DOHH2 (cell line): ENCODE measurements around the gene MPRIP.

Source experiments
- EZH2phosphoT487 ChIP-seq: fragments of 200-600 bp; sonication (generic); IDR thresholded peaks from 2 replicates; pipeline ENCODE4 v1.6.1; 2017; ENCODE audit warnings: borderline replicate concordance, mild to moderate bottlenecking, antibody characterized with exemption, low read length, moderate library complexity, mixed read lengths
- TF ChIP-seq, protein P1 (sequence below): fragments of 200-600 bp; sonication (generic); IDR thresholded peaks from one replicate; pipeline ENCODE4 v1.5.1; 2014; ENCODE audit warnings: antibody characterized with exemption, mild to moderate bottlenecking, low read depth, low read length; ENCODE audit not compliant: poor library complexity, severe bottlenecking

DNA sequence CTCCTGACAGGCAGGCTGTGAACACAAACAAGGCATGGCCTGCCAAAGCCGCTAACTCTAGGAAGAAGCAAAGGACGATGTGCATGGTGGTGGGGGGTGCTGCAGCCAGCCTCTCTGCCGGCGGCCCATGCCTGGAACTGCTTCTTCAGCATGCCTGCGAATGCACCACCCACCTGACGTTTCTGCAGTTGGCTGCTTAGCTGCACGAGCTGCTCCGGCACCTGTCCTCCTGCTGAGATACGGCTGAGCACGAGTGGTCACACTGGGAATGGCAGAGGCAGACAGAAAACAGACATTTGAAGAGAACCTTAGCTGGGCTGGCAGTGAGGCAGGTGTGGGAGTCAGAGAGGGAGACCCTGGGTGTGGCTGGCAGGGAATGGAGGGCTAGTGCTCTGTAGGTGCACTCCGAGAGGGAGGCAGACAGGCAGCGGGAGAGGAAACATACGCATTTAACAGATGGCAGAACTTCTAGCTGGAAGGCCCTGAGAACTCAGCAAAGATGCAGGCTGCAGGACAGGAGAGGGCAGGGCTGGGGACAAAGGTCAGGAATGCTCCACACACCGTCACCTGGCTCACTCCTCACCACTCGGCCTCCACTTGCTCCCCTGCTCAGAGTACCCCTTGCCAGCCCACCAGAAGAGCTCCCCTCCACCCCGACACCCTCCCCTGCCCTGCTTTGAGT lies 189.5 kb downstream of the MPRIP start:
- TF ChIP-seq, protein P1, sequence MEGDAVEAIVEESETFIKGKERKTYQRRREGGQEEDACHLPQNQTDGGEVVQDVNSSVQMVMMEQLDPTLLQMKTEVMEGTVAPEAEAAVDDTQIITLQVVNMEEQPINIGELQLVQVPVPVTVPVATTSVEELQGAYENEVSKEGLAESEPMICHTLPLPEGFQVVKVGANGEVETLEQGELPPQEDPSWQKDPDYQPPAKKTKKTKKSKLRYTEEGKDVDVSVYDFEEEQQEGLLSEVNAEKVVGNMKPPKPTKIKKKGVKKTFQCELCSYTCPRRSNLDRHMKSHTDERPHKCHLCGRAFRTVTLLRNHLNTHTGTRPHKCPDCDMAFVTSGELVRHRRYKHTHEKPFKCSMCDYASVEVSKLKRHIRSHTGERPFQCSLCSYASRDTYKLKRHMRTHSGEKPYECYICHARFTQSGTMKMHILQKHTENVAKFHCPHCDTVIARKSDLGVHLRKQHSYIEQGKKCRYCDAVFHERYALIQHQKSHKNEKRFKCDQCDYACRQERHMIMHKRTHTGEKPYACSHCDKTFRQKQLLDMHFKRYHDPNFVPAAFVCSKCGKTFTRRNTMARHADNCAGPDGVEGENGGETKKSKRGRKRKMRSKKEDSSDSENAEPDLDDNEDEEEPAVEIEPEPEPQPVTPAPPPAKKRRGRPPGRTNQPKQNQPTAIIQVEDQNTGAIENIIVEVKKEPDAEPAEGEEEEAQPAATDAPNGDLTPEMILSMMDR, result no peak
- no peak for TF ChIP-seq EZH2phosphoT487
